Measurements from ENCODE around the gene PRR5. TPM values are rescaled to one million over a fixed set of nuclear protein-coding genes. Genes with fewer than 3 reads are reported as not detected.

The PRR5 gene
- total RNA-seq, 2 experiments from 2014 or later = 29.0 to 31.6 TPM

DNA sequence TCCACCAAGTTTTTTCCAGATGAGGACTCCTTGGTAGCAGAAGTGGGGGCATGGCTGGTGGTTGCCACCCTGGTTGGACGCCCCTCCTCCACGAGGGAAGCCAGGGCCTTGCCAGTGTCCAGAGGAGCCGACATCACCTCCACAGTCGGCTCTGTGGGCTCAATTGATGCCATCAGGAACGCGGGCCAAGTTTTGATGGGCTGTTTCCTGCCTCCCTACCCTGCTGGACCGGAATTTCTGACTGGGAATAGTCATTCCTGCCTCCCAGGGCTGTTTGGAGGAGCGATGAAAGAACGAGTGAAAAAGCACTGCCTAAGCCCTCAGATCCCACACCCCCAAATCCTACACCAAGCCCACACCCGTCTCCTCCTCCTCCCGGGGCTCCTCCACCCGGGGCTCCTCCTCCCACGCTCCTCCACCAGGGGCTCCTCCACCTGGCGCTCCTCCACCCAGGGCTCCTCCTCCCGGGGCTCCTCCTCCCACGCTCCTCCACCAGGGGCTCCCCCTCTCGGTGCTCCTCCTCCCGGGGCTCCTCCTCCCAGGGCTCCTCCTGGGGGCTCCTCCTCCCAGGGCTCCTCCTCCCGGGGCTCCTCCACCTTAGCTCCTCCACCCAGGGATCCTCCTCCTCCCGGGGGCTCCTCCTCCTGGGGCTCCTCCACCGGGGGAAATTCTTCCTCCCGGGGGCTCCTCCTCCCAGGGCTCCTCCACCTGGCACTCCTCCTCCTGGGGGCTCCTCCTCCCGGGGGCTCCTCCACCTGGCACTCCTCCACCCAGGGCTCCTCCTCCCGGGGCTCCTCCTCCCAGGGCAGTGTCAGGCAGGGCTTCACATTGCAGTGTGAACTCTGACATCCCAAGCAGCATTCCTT, 10.0 kb upstream of the PRR5 start:
- H3K9me3 ChIP-seq (ENCODE audit: control insufficient read depth in 1 of 2, insufficient read depth in 1 of 2, low read length in 2 of 2) = no peaks in the 10 kb centered on the region
- DNase-seq (no peak), ATAC-seq (ENCODE audit: poor library complexity) (no peak)
- Mint-ChIP-seq H3K9me3 (no peaks in the 10 kb centered on the region), H3K4me1 (ENCODE audit: low read depth) (peaks cover under 1% of the 10 kb centered on the region), H3K27me3 (no peaks in the 10 kb centered on the region), H3K36me3 (ENCODE audit: low read depth) (no peaks in the 10 kb centered on the region), H3K4me3 (no peak overlapping the region), H3K27ac (no peak overlapping the region)
- no peak overlapping the region for H3K27ac ChIP-seq (ENCODE audit: low read depth in 1 of 2, low read length in 2 of 2)
- intact Hi-C loops (cut with DNase I, micrococcal nuclease) = no loop called here
- ChIA-PET CTCF (no interaction called here), POLR2A (interaction anchor here (0.7 kb wide), 1 partner anchor 429 kb away, joined by 4 read pairs; no protein-coding TSS in a partner anchor)
- H3K4me3 ChIP-seq (ENCODE audit: low read length) = no peak overlapping the region
- H3K27me3 ChIP-seq (ENCODE audit: control insufficient read depth in 1 of 2, insufficient read depth in 2 of 2, low read length in 2 of 2) = no peaks in the 10 kb centered on the region
- H3K4me1 ChIP-seq (ENCODE audit: insufficient read depth, low read length) = peaks cover 1% of the 10 kb centered on the region
- peaks cover 3% of the 10 kb centered on the region for H3K36me3 ChIP-seq (ENCODE audit: insufficient read depth, low read length)
- TF ChIP-seq, protein P1, sequence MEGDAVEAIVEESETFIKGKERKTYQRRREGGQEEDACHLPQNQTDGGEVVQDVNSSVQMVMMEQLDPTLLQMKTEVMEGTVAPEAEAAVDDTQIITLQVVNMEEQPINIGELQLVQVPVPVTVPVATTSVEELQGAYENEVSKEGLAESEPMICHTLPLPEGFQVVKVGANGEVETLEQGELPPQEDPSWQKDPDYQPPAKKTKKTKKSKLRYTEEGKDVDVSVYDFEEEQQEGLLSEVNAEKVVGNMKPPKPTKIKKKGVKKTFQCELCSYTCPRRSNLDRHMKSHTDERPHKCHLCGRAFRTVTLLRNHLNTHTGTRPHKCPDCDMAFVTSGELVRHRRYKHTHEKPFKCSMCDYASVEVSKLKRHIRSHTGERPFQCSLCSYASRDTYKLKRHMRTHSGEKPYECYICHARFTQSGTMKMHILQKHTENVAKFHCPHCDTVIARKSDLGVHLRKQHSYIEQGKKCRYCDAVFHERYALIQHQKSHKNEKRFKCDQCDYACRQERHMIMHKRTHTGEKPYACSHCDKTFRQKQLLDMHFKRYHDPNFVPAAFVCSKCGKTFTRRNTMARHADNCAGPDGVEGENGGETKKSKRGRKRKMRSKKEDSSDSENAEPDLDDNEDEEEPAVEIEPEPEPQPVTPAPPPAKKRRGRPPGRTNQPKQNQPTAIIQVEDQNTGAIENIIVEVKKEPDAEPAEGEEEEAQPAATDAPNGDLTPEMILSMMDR (IDR thresholded peaks at IDR 0.05) = no peak

DNA sequence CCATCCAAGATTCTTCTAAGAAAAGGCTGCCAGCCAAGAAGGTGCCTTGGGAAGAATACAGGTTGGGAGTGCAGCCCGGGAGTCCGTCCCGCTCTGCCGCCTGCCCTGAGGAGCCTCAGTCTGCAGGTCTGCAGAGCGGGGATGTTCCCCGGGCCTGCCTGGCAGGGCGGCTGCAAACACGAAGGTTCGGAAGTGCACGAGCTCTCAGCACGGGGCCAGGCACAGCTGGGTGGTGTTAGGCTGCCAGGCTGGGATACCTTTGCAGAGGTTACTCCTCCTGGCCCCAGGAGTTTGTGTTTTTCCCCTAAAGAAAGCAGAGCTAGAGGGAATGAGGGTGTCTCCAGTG, 9.4 kb upstream of the PRR5 start:
- H3K27ac Mint-ChIP-seq = no peak overlapping the region
- ChIA-PET CTCF (interaction anchor here (1.1 kb wide), 1 partner anchor 8 kb away, joined by 4 read pairs; no protein-coding TSS in a partner anchor), POLR2A (interaction anchor here (0.7 kb wide), 1 partner anchor 430 kb away, joined by 4 read pairs; no protein-coding TSS in a partner anchor)
- Histone ChIP-seq H3K27me3 (ENCODE audit: control insufficient read depth in 1 of 2, insufficient read depth in 2 of 2, low read length in 2 of 2) (no peaks in the 10 kb centered on the region), H3K4me3 (ENCODE audit: low read length) (no peak overlapping the region), H3K9me3 (ENCODE audit: control insufficient read depth in 1 of 2, insufficient read depth in 1 of 2, low read length in 2 of 2) (no peaks in the 10 kb centered on the region), H3K27ac (ENCODE audit: low read depth in 1 of 2, low read length in 2 of 2) (no peak overlapping the region), H3K36me3 (ENCODE audit: insufficient read depth, low read length) (peaks cover 3% of the 10 kb centered on the region), H3K4me1 (ENCODE audit: insufficient read depth, low read length) (peaks cover 7% of the 10 kb centered on the region)
- intact Hi-C loops (cut with DNase I, micrococcal nuclease) = no loop called here
- TF ChIP-seq, protein P1 (IDR thresholded peaks at IDR 0.05) = no peak
- H3K4me3 Mint-ChIP-seq = no peak overlapping the region
- H3K4me1 Mint-ChIP-seq (ENCODE audit: low read depth) = no peaks in the 10 kb centered on the region
- no peak for DNase-seq
- H3K27me3 Mint-ChIP-seq = no peaks in the 10 kb centered on the region
- no peaks in the 10 kb centered on the region for H3K36me3 Mint-ChIP-seq (ENCODE audit: low read depth)
- no peak for ATAC-seq (ENCODE audit: poor library complexity)
- no peaks in the 10 kb centered on the region for H3K9me3 Mint-ChIP-seq

DNA sequence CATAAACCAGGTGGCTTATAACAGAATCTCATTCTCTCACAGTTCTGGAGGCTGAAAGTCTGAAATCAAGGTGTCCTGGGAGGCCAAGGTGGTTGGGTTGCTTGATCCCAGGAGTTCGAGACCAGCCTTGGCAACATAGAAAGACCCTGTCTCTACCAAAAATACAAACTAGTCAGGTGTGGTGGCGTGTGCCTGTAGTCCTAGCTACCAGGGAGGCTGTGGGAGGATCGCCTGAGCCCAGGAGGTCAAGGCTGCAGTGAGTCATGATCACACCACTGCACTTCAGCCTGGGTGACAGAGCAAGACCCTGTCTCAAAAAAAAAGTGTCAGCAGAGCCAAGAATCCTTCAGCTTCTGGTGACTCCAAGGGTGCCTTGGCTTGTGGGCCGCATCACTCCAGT, 8.9 kb upstream of the PRR5 start:
- Mint-ChIP-seq H3K27me3 (no peaks in the 10 kb centered on the region), H3K27ac (no peak overlapping the region), H3K9me3 (no peaks in the 10 kb centered on the region), H3K4me3 (no peak overlapping the region), H3K36me3 (ENCODE audit: low read depth) (no peaks in the 10 kb centered on the region), H3K4me1 (ENCODE audit: low read depth) (no peaks in the 10 kb centered on the region)
- POLR2A ChIA-PET = no interaction called here
- Histone ChIP-seq H3K4me3 (ENCODE audit: low read length) (no peak overlapping the region), H3K36me3 (ENCODE audit: insufficient read depth, low read length) (peaks cover 3% of the 10 kb centered on the region), H3K9me3 (ENCODE audit: control insufficient read depth in 1 of 2, insufficient read depth in 1 of 2, low read length in 2 of 2) (no peaks in the 10 kb centered on the region), H3K27ac (ENCODE audit: low read depth in 1 of 2, low read length in 2 of 2) (no peak overlapping the region), H3K4me1 (ENCODE audit: insufficient read depth, low read length) (peaks cover 12% of the 10 kb centered on the region), H3K27me3 (ENCODE audit: control insufficient read depth in 1 of 2, insufficient read depth in 2 of 2, low read length in 2 of 2) (no peaks in the 10 kb centered on the region)
- DNase-seq = no peak
- intact Hi-C loops (cut with DNase I, micrococcal nuclease) = no loop called here
- TF ChIP-seq, protein P1 (IDR thresholded peaks at IDR 0.05) = no peak
- CTCF ChIA-PET = interaction anchor here (0.6 to 1.1 kb wide), 2 partner anchors 8 to 86 kb away, joined by 3 to 4 read pairs; no protein-coding TSS in a partner anchor
- ATAC-seq (ENCODE audit: poor library complexity) = no peak

Data from CD4-positive, alpha-beta T cell (primary cell).